ENCODE measurements around the gene PLEKHM2. TPM values are rescaled to one million over a fixed set of nuclear protein-coding genes. Genes with fewer than 3 reads are reported as not detected.

The PLEKHM2 gene
- polyA plus RNA-seq, 1 donor (not counting 4 experiments of a cell fraction or from before 2014, with no cell fraction given): 30.0 TPM

- H4K20me1 ChIP-seq (ENCODE audit: control insufficient read depth, extremely low read depth, insufficient read depth, low read length): no peaks in the 10 kb centered on the region
- TF ChIP-seq CTCF (optimal IDR thresholded peaks at IDR 0.05 in 1 of 3, IDR thresholded peaks at IDR 0.05 in 1 of 3, conservative IDR thresholded peaks at IDR 0.05 in 1 of 3; ENCODE audit: extremely low read depth in 1 of 3, insufficient read depth in 2 of 3, low read length in 3 of 3) (no peak), EZH2 (IDR thresholded peaks at IDR 0.05; ENCODE audit: low read length) (no peak)
- H3K9me3 ChIP-seq (ENCODE audit: control insufficient read depth, low read depth, low read length): no peaks in the 10 kb centered on the region
- H3K79me2 ChIP-seq (ENCODE audit: control insufficient read depth, insufficient read depth, low read length): no peaks in the 10 kb centered on the region
- H3K4me3 ChIP-seq (ENCODE audit: control insufficient read depth in 2 of 3, extremely low read depth in 1 of 3, insufficient read depth in 2 of 3, low read depth in 1 of 3, low read length in 3 of 3): no peak overlapping the region
- FAIRE-seq (no peak), DNase-seq (ENCODE audit: low read depth, low spot score) (no peak)
- peaks cover 22 to 30% of the 10 kb centered on the region in 2 experiments for H3K36me3 ChIP-seq (ENCODE audit: control insufficient read depth in 2 of 2, extremely low read depth in 1 of 2, insufficient read depth in 2 of 2, low read length in 2 of 2)
- no peak overlapping the region for H3K27ac ChIP-seq (ENCODE audit: control insufficient read depth, insufficient read depth, low read length)
- no peak overlapping the region for H3K9ac ChIP-seq (ENCODE audit: control insufficient read depth, extremely low read depth, insufficient read depth, low read length)
- H3K4me1 ChIP-seq (ENCODE audit: control insufficient read depth, extremely low read depth, insufficient read depth, low read length): peaks cover 10% of the 10 kb centered on the region
- H3K9me1 ChIP-seq (ENCODE audit: control insufficient read depth, extremely low read depth, insufficient read depth, low read length): no peaks in the 10 kb centered on the region
- no peaks in the 10 kb centered on the region for H3K27me3 ChIP-seq (ENCODE audit: control insufficient read depth, extremely low read depth, insufficient read depth, low read length)
- H3K4me2 ChIP-seq (ENCODE audit: control insufficient read depth, extremely low read depth, insufficient read depth, low read depth, low read length): no peak overlapping the region
- H2AFZ ChIP-seq (ENCODE audit: control insufficient read depth, low read length): no peak overlapping the region
- dilution Hi-C loops (cut with MboI; ENCODE audit: extremely low pct_ligation_motif_present, low sequenced_read_pairs): no loop called here
Observed at GRCh38 chr1:15735304-15736037, 51.4 kb downstream of the PLEKHM2 start.

GRCh38 chr1:15736038-15736891 is 52.1 kb downstream of the PLEKHM2 start, which contains the start of gene SLC25A34:
TSS of gene SLC25A34 (plus strand) at chr1:15736258. CDS start at chr1:15736486, 228 bp downstream.
- no peak within 1 kb of the TSS for H2AFZ ChIP-seq (ENCODE audit: control insufficient read depth, low read length)
- H3K79me2 ChIP-seq (ENCODE audit: control insufficient read depth, insufficient read depth, low read length): no peaks in the 10 kb centered on the region
- H4K20me1 ChIP-seq (ENCODE audit: control insufficient read depth, extremely low read depth, insufficient read depth, low read length): no peaks in the 10 kb centered on the region
- DNase-seq (ENCODE audit: low read depth, low spot score) (no peak), FAIRE-seq (no peak)
- H3K9me1 ChIP-seq (ENCODE audit: control insufficient read depth, extremely low read depth, insufficient read depth, low read length): no peaks in the 10 kb centered on the region
- no peak within 1 kb of the TSS for H3K27ac ChIP-seq (ENCODE audit: control insufficient read depth, insufficient read depth, low read length)
- H3K4me3 ChIP-seq (ENCODE audit: control insufficient read depth in 2 of 3, extremely low read depth in 1 of 3, insufficient read depth in 2 of 3, low read depth in 1 of 3, low read length in 3 of 3): no peak within 1 kb of the TSS
- H3K36me3 ChIP-seq (ENCODE audit: control insufficient read depth in 2 of 2, extremely low read depth in 1 of 2, insufficient read depth in 2 of 2, low read length in 2 of 2): peaks cover 17 to 27% of the 10 kb centered on the region in 2 experiments
- no peak within 1 kb of the TSS for H3K9ac ChIP-seq (ENCODE audit: control insufficient read depth, extremely low read depth, insufficient read depth, low read length)
- peaks cover 12% of the 10 kb centered on the region for H3K4me1 ChIP-seq (ENCODE audit: control insufficient read depth, extremely low read depth, insufficient read depth, low read length)
- dilution Hi-C loops (cut with MboI; ENCODE audit: extremely low pct_ligation_motif_present, low sequenced_read_pairs): no loop called here
- no peaks in the 10 kb centered on the region for H3K9me3 ChIP-seq (ENCODE audit: control insufficient read depth, low read depth, low read length)
- peak in 1 of 3 experiments; percentile 15 for TF ChIP-seq CTCF (optimal IDR thresholded peaks at IDR 0.05 in 1 of 3, IDR thresholded peaks at IDR 0.05 in 1 of 3, conservative IDR thresholded peaks at IDR 0.05 in 1 of 3; ENCODE audit: extremely low read depth in 1 of 3, insufficient read depth in 2 of 3, low read length in 3 of 3)
- no peak for TF ChIP-seq EZH2 (IDR thresholded peaks at IDR 0.05; ENCODE audit: low read length)
- H3K4me2 ChIP-seq (ENCODE audit: control insufficient read depth, extremely low read depth, insufficient read depth, low read depth, low read length): no peak within 1 kb of the TSS
- no peaks in the 10 kb centered on the region for H3K27me3 ChIP-seq (ENCODE audit: control insufficient read depth, extremely low read depth, insufficient read depth, low read length)

Measured in keratinocyte (primary cell).